GM23248 (cell line): Measurements from ENCODE around the gene NMRK1.

ENCODE experiments used
- EZH2 ChIP-seq: fragments of 200-600 bp; sonication (generic); IDR thresholded peaks from 2 replicates; pipeline ENCODE4 v1.6.1; 2018; ENCODE audit warnings: antibody characterized with exemption, mild to moderate bottlenecking; ENCODE audit not compliant: insufficient read depth, poor library complexity, severe bottlenecking
- EZH2phosphoT487 ChIP-seq: fragments of 200-600 bp; sonication (generic); IDR thresholded peaks from 2 replicates; pipeline ENCODE4 v1.6.1; 2018; ENCODE audit warnings: antibody characterized with exemption, moderate library complexity, mild to moderate bottlenecking, low read depth; ENCODE audit not compliant: insufficient read depth

- TF ChIP-seq EZH2 (no peak), EZH2phosphoT487 (no peak)
These were observed 44.3 kb upstream of the NMRK1 start for GRCh38 chr9:75132244-75132643.
